Osteoblast (primary cell): ENCODE results near the gene IFT43. TPM values are rescaled to one million over a fixed set of nuclear protein-coding genes. Genes with fewer than 3 reads are reported as not detected.

Experiments used
- DNase-seq: peaks from one replicate; pipeline ENCODE4 v3.0.0; 2011; ENCODE audit warnings: low spot score, mixed read lengths; ENCODE audit not compliant: insufficient read length; ENCODE audit errors: missing footprints
- H2AFZ ChIP-seq: 2 replicates; pipeline ENCODE4 v1.6.0; 2011; ENCODE audit warnings: mild to moderate bottlenecking, low read length
- H3K27ac ChIP-seq: 2 replicates; pipeline ENCODE4 v1.5.1; 2011; ENCODE audit warnings: mild to moderate bottlenecking, low read depth, low read length, moderate library complexity
- H3K27me3 ChIP-seq: 2 replicates; pipeline ENCODE4 v1.6.0; 2012; ENCODE audit warnings: mild to moderate bottlenecking, control low read depth, inconsistent platforms, low read length, moderate library complexity; ENCODE audit not compliant: insufficient read depth
- H3K36me3 ChIP-seq: 2 replicates; pipeline ENCODE4 v1.5.1; 2011; ENCODE audit warnings: mild to moderate bottlenecking, low read length, control low read depth, moderate library complexity; ENCODE audit not compliant: insufficient read depth
- H3K4me1 ChIP-seq: 2 replicates; pipeline ENCODE4 v1.5.1; 2011; ENCODE audit warnings: mild to moderate bottlenecking, low read length, control low read depth, moderate library complexity; ENCODE audit not compliant: insufficient read depth
- H3K4me2 ChIP-seq: 2 replicates; pipeline ENCODE4 v1.6.0; 2011; ENCODE audit warnings: mild to moderate bottlenecking, low read length; ENCODE audit not compliant: insufficient read depth
- H3K4me3 ChIP-seq: fragments of 200-600 bp; sonication (generic); 3 replicates; pipeline ENCODE4 v1.5.1; 2012; ENCODE audit warnings: mild to moderate bottlenecking, low read length, inconsistent platforms; ENCODE audit not compliant: insufficient read depth
- H3K79me2 ChIP-seq: 2 replicates; pipeline ENCODE4 v1.6.0; 2012; ENCODE audit warnings: mild to moderate bottlenecking, low read length, control low read depth, inconsistent platforms; ENCODE audit not compliant: insufficient read depth
- H3K9me3 ChIP-seq: 2 replicates; pipeline ENCODE4 v1.5.1; 2011; ENCODE audit warnings: low read depth, low read length, control low read depth
- H4K20me1 ChIP-seq: 2 replicates; pipeline ENCODE4 v1.6.0; 2012; ENCODE audit warnings: mild to moderate bottlenecking, low read length, control low read depth; ENCODE audit not compliant: insufficient read depth
- CTCF ChIP-seq: IDR thresholded peaks from 2 replicates; pipeline ENCODE4 v1.5.1; 2011; ENCODE audit warnings: mild to moderate bottlenecking, low read depth, low read length, moderate library complexity; ENCODE audit errors: extremely low read depth
- total RNA-seq: library from RNA; depleted of rRNA; stranded (reverse); fragments of >200 nt; gene quantifications from 2 replicates; pipeline ENCODE4 v1.2.3, GENCODE V29; 2012

The IFT43 gene
- total RNA-seq, 1 donor: 32.6 TPM

DNA sequence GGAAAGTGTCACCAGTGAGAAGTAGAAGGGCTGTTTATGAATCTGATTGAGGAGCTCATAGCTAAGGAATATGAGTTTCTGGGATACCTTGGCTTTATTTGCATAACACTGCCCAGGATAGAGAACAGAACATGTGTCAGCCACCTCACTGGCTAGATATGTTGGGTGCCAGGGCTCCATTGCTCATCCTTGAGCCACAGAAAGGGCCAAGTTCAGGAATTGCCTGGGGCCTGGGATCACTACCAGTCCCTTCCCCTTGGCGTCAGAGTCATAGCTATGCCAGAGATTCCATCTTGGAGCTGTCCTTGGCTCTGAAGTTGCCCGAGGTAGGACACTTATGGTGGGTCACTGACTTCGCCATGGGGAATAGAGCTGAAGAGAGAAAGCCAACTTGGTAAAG lies 49.0 kb downstream of the IFT43 start:
- peak; percentile 38 for DNase-seq
- peaks cover 11% of the 10 kb centered on the region for H4K20me1 ChIP-seq
- H3K4me1 ChIP-seq: no peaks in the 10 kb centered on the region
- peaks cover 8% of the 10 kb centered on the region for H3K36me3 ChIP-seq
- no peak overlapping the region for H3K4me3 ChIP-seq
- H3K27me3 ChIP-seq: no peaks in the 10 kb centered on the region
- H2AFZ ChIP-seq: no peak overlapping the region
- no peaks in the 10 kb centered on the region for H3K79me2 ChIP-seq
- no peak overlapping the region for H3K4me2 ChIP-seq
- H3K9me3 ChIP-seq: no peaks in the 10 kb centered on the region
- H3K27ac ChIP-seq: no peak overlapping the region
- no peak for TF ChIP-seq CTCF

DNA sequence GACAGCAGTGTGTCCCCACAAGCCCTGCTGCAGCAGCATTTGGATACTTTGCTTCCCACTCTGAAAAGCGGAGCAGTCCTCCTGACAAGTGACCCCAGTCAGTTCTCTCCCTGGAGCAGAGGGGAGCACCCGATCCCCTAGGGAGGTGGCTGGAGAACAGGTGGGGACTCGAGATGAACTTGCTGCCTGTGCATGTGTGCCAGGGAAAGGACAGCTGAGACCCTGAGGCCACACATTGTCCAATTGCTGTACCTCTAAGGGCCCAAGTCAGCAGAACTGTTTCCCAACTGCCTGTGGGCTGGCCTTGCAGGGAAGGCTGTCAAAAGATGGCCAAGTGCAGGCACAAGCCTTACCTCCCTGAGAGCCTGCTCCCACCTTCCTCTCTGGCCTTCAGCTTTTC lies 55.1 kb downstream of the IFT43 start:
- no peak overlapping the region for H3K4me3 ChIP-seq
- no peaks in the 10 kb centered on the region for H3K4me1 ChIP-seq
- no peak for TF ChIP-seq CTCF
- H3K9me3 ChIP-seq: no peaks in the 10 kb centered on the region
- H3K27me3 ChIP-seq: no peaks in the 10 kb centered on the region
- H3K4me2 ChIP-seq: no peak overlapping the region
- peaks cover 17% of the 10 kb centered on the region for H4K20me1 ChIP-seq
- no peak overlapping the region for H2AFZ ChIP-seq
- H3K27ac ChIP-seq: no peak overlapping the region
- DNase-seq: no peak
- H3K36me3 ChIP-seq: peaks cover 2% of the 10 kb centered on the region
- no peaks in the 10 kb centered on the region for H3K79me2 ChIP-seq

DNA sequence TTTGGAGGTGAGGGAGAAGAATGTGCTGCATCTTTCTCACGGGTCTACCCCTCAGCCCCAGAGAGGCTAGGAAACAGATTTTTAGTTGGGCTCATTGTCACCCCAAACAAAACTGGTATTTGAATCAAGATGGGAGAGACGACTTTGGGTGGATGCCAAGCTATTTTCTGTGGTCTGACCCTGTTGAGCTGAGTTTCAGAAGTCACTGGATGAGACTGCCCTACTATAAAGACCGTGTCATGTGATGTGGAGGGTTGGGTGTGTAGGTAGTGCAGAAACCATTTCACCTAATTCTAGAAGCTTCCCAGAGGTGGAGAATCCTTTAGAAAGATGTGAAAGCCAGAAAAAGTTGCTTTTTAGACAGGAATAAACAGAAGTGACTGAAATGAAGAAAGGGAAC lies 60.2 kb downstream of the IFT43 start:
- Histone ChIP-seq H2AFZ (no peak overlapping the region), H3K27me3 (no peaks in the 10 kb centered on the region), H3K27ac (no peak overlapping the region), H4K20me1 (peaks cover 12% of the 10 kb centered on the region), H3K36me3 (peaks cover 2% of the 10 kb centered on the region), H3K4me1 (no peaks in the 10 kb centered on the region), H3K79me2 (no peaks in the 10 kb centered on the region), H3K4me2 (no peak overlapping the region), H3K4me3 (no peak overlapping the region), H3K9me3 (no peaks in the 10 kb centered on the region)
- no peak for DNase-seq
- no peak for TF ChIP-seq CTCF

DNA sequence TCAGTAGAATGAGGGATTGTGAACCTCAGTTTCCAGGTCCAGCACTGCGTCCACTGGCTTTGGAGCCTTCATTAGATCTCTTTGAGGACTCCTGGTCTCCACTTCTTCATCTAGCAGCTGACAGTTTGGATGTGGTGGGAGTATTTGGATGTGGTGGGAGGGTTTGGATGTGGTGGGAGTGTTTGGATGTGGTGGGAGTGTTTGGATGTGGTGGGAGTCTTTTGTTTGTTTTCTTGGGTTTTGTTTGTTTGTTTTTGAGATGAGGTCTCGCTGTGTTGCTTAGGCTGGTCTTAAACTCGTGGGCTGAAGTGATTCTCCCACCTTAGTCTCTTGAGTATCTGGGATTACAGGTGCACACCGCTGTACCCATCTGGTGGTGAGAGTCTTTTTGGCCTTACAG lies 64.7 kb downstream of the IFT43 start:
- no peak for TF ChIP-seq CTCF
- H3K4me3 ChIP-seq: no peak overlapping the region
- H3K4me1 ChIP-seq: no peaks in the 10 kb centered on the region
- no peaks in the 10 kb centered on the region for H3K9me3 ChIP-seq
- H3K4me2 ChIP-seq: no peak overlapping the region
- no peak overlapping the region for H2AFZ ChIP-seq
- DNase-seq: no peak
- H3K27ac ChIP-seq: no peak overlapping the region
- no peaks in the 10 kb centered on the region for H3K27me3 ChIP-seq
- no peaks in the 10 kb centered on the region for H3K79me2 ChIP-seq
- H4K20me1 ChIP-seq: peaks cover 28% of the 10 kb centered on the region
- H3K36me3 ChIP-seq: no peaks in the 10 kb centered on the region
